ENCODE results near the gene ZNF853. TPM values are rescaled to one million over a fixed set of nuclear protein-coding genes. Genes with fewer than 3 reads are reported as not detected.
"Not testable (repeated sequence)": the region's sequence is repeated elsewhere in the genome, so short reads cannot be mapped to it uniquely, and the experiment has no call there.

The ZNF853 gene
- total RNA-seq, result 1 to 10 TPM; 4.7 to 4.9 TPM

DNA sequence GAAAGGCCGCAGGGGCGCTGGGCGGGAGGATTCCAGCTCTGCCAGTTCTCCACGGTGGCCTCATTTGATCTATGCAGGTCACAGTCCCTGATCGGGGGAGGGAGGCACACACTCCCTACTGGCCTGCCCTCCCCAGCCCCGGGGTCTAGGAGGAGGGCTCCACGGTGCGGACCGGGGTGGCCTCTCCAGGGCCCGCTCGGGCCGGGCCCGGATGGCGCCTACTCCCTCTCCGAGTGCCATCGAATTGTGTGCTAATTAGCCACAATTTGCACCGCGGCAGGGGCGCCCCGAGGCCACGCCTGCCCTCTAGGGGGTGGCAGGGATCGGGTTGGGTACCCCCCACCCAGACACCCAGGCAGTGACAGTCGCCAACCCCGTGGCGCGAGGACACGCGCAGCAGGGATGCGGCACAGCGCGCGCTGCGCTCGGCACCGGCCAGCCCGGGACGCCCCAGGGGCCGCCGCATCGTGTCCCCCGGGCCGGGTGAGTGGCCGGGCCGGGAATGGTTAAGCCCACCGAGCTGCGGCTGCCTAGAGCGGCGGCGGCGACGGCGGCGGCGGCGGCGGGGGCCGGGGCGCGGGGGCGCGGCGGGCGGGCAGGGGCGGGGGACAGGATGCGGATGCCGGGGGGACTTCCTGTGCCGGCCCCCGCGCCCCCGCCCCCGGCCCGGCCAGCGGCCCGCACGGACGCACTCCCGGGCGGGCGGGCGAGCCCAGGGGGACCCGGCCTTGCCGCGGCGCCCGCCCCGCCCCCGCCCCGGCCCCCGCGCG, at the start of gene ZNF853:
TSS of gene ZNF853 (plus strand) at position 658 of the 770 bp plus-strand sequence. CDS start 565 bp downstream, outside the sequence.
- H3K27me3 Mint-ChIP-seq, result peaks cover 25% of the 10 kb centered on the region
- DNase-seq, result peak; percentile 54
- H3K4me3 Mint-ChIP-seq, result peak within 1 kb of the TSS; percentile 77
- H3K36me3 Mint-ChIP-seq, result no peaks in the 10 kb centered on the region
- peak within 1 kb of the TSS; percentile 70 for H3K27ac Mint-ChIP-seq
- peak; percentile 27 for ATAC-seq (ENCODE audit: low read depth)
- H3K4me1 Mint-ChIP-seq, result peaks cover 18% of the 10 kb centered on the region
- no peaks in the 10 kb centered on the region for H3K9me3 Mint-ChIP-seq
- POLR2A ChIA-PET, result no interaction called here

DNA sequence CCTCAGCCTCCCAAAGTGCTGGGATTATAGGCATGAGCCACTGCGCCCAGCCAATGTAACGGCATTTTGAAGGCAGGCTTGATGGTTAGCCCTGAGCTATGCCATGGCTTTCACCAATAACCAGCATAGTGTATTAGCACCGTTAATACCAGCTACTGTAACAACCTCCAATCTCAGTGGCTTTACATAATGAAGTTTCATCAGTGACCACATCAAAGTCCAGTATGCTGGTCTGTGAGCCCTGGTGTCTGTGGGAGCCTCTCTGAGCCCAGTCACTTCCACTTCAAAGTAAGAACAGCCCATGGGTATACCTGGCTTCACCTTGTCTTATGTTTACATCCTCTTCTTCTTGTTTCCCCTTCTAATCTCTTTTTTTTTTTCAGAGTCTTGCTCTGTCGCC, 49.8 kb upstream of the ZNF853 start:
- POLR2A ChIA-PET, result interaction anchor here (0.6 to 0.7 kb wide), 2 partner anchors 38 to 43 kb away, joined by 3 read pairs; no protein-coding TSS in a partner anchor
- ATAC-seq (ENCODE audit: low read depth) (no peak), DNase-seq (no peak)
- Mint-ChIP-seq H3K27ac (no peak overlapping the region), H3K27me3 (peaks cover 4% of the 10 kb centered on the region), H3K36me3 (no peaks in the 10 kb centered on the region), H3K4me1 (peaks cover 2% of the 10 kb centered on the region), H3K4me3 (no peak overlapping the region), H3K9me3 (no peaks in the 10 kb centered on the region)

DNA sequence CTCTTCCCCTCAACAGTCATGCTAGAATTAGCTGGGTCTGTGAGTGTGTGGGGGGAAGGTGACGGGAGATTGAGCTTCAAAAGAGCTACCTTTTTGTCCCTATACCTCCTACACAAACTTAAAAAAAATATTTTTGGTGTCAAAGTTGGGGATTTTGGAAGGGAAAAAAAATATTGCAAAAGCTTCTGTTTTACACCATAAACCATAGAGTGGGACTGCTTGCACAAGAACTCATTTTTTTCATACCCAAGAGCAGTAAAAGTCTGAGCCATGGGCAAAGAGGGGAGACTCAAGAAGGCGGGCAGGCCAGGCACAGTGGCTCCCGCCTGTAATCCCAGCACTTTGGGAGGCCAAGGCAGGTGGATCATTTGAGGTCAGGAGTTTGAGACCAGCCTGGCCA, 47.5 kb upstream of the ZNF853 start:
- POLR2A ChIA-PET, result no interaction called here
- ATAC-seq (ENCODE audit: low read depth) (no peak), DNase-seq (no peak)
- Mint-ChIP-seq H3K36me3 (no peaks in the 10 kb centered on the region), H3K27me3 (peaks cover 4% of the 10 kb centered on the region), H3K4me1 (peaks cover 2% of the 10 kb centered on the region), H3K4me3 (no peak overlapping the region), H3K9me3 (no peaks in the 10 kb centered on the region), H3K27ac (no peak overlapping the region)

DNA sequence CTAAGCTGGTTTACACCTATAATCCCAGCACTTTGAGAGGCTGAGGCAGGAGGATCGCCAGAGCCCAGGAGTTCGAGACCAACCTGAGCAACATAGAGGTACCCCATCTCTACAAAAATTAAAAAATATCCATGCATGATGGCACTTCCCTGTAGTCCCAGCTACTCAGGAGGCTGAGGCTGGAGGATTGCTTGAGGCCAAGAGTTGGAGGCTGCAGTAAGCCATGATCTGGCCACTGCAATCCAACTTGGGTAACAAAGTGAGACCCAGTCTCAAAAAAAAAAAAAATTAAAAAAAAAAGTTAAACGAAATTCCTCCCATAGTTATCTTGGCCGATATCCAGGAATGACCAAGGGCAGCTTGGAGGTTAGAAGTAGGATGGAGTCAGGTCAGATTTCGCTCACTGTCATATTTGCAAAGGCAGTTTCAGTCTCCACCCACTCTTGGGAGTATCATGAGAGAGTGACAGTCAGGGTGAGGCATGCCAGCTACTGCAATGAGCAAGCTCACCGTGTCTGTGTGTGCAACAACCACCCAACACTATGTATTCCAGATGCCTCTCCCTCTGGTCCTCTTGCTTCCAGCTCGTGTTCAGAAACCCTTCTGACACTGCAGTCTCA, 44.1 kb upstream of the ZNF853 start:
- Mint-ChIP-seq H3K4me3 (no peak overlapping the region), H3K4me1 (peaks cover 1% of the 10 kb centered on the region), H3K27me3 (peaks cover 4% of the 10 kb centered on the region), H3K36me3 (no peaks in the 10 kb centered on the region), H3K9me3 (no peaks in the 10 kb centered on the region), H3K27ac (no peak overlapping the region)
- POLR2A ChIA-PET, result interaction anchor here (0.7 kb wide), 1 partner anchor 109 kb away, joined by 3 read pairs; no protein-coding TSS in a partner anchor
- ATAC-seq (ENCODE audit: low read depth) (no peak), DNase-seq (no peak)

DNA sequence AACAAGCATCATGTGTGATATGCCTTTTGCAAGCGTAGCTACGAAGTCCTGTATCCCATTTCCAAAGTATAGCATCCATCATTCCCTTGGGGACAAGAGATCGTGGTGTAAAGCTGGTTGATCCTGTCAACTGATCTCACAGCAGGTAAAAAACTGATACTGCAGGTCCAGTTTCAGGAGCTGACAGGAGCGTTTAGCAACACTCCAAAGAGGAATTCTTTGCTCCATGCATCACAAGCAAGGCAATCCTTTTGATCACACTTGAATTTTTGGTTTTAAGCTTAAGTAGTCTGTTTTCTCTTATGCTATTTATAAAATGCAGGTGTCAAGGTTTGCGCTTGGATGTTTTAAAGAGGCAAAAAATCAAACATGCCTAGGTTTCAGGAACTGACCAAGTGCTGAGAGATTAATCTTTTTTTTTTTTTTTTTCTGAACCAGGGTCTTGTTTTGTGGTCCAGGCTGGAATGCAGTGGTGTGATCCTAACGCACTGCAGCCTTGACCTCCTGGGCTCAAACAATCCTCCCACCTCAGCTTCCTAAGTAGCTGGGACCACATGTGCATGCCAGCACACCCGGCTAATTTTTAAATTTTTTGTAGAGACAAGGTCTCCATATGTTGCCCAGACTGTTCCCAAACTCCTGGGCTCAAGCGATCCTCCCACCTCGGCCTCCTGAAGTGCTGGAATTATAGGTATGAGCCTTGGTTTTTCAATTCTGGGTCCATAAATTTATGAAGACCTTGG, 40.0 kb upstream of the ZNF853 start:
- H3K4me1 Mint-ChIP-seq, result peaks cover 12% of the 10 kb centered on the region
- H3K27me3 Mint-ChIP-seq, result no peaks in the 10 kb centered on the region
- POLR2A ChIA-PET, result interaction anchor here (0.6 kb wide), 2 partner anchors 17 to 63 kb away, joined by 3 to 7 read pairs; no protein-coding TSS in a partner anchor
- H3K4me3 Mint-ChIP-seq, result peak overlapping the region; percentile 37
- no peak overlapping the region for H3K27ac Mint-ChIP-seq
- no peaks in the 10 kb centered on the region for H3K9me3 Mint-ChIP-seq
- DNase-seq, result no peak
- no peak for ATAC-seq (ENCODE audit: low read depth)
- H3K36me3 Mint-ChIP-seq, result peaks cover 6% of the 10 kb centered on the region

DNA sequence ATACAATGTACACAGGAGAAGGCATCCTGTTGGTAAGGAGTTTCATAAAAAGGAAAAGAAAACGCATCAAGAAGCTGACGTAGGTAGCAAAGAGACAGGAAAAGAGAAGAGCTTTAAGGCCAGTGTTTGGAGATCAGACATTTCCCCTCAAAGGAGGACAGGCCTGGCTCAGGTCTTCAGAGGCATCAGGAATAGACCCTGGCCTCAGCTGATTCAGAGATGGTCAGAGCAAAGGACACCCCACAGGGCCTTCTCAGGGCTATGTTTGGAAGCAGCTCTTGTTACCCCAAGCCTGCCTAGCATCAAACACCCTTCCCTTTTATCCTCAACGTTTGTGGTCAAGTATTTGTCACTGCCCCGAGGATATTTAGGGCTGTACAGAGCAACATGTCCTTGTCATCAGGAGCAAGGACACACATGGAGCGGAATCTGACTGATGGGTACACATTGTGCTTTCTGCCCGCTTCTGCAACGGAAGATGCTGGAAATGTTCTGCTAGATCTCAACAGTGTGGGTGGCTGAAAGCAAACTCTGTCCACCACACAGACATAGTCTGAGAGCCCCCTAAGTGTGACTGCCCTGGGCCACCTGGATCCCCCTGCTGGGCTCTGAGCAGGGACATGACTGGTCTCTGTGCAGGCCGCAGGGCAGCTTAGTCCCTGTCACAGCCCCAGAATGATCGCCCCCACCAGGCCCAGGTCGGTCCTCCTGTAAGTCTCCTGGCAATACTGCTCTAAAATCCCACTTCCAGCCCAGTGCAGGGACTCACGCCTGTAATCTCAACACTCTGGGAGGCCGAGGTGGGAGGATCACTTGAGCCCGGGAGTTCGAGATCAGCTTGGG, 39.2 kb upstream of the ZNF853 start:
- H3K4me3 Mint-ChIP-seq, result peak overlapping the region; percentile 47
- H3K9me3 Mint-ChIP-seq, result no peaks in the 10 kb centered on the region
- ATAC-seq (ENCODE audit: low read depth), result no peak
- no peak overlapping the region for H3K27ac Mint-ChIP-seq
- H3K36me3 Mint-ChIP-seq, result peaks cover 9% of the 10 kb centered on the region
- POLR2A ChIA-PET, result interaction anchor here (0.6 kb wide), 3 partner anchors 17 to 64 kb away, joined by 3 to 7 read pairs (median 3); no protein-coding TSS in a partner anchor
- no peak for DNase-seq
- no peaks in the 10 kb centered on the region for H3K27me3 Mint-ChIP-seq
- peaks cover 15% of the 10 kb centered on the region for H3K4me1 Mint-ChIP-seq

DNA sequence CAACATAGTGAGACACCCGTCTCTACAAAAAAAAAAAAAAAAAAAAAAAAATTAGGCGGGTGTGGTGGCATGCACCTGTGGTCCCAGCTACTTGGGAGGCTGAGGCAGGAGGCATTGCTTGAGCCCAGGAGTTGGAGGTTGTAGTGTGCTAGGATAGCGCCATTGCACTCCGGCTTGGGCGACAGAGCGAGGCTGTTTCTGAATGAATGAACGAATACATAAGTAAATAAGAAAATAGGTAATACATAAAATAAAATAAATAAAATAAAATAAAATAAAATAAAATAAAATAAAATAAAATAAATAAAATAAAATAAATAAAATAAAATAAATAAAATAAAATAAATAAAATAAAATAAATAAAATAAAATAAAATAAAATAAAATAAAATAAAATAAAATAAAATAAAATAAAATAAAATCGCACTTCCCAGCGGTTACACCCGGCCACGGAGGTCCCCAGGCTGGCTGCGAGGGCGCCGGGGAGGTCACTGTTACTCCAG, 38.5 kb upstream of the ZNF853 start:
- Mint-ChIP-seq H3K36me3 (peaks cover 15% of the 10 kb centered on the region), H3K27ac (peak overlapping the region; percentile 90), H3K4me3 (peak overlapping the region; percentile 88), H3K4me1 (peaks cover 22% of the 10 kb centered on the region)
- DNase-seq; H3K9me3 Mint-ChIP-seq; H3K27me3 Mint-ChIP-seq; ATAC-seq (ENCODE audit: low read depth): not testable (repeated sequence)
- POLR2A ChIA-PET, result interaction anchor here (0.6 to 1.1 kb wide), 3 partner anchors 18 to 57 kb away, joined by 3 to 4 read pairs (median 3); no protein-coding TSS in a partner anchor

DNA sequence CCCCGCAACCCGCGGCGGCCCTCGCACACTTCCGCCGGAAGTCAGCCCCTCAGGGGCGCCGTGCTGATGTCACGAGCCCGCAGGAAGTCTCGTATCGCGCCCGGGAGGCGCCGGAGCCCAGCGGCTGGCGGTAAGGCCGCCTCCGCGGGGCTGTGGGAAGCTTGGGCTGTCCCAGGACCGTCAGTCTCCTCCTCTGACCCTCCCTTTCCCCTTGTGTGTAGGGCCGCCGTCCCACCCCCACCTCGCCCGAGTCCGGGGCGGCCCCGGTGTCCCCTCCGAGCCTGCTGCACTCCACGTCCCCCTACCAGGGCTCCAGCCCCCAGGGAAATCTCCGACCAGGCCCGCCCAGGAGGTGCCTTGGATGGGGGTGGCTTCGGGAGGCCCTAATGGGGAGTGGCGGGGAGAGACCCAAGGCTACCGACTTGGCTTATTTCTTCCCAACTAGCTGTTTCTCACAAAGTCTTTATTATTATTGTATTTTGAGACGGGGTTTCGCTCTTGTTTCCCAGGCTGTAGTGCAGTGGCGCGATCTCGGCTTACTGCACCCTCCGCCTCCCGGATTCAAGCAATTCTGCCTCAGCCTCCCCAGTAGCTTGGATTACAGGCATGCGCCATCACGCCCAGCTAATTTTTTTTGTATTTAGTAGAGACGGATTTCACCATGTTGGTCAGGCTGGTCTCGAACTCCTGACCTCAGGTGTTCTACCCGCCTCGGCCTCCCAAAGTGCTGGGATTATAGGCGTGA, 37.9 kb upstream of the ZNF853 start, which contains the start of gene ZDHHC4:
TSS of gene ZDHHC4 (plus strand) at position 86 of the 745 bp plus-strand sequence. CDS start 3,108 bp downstream, outside the sequence.
- POLR2A ChIA-PET, result interaction anchor here (1.0 to 1.1 kb wide), 3 partner anchors 12 to 58 kb away, joined by 3 to 4 read pairs (median 3); partner anchors contain the start of gene INTS15
- peaks cover 20% of the 10 kb centered on the region for H3K36me3 Mint-ChIP-seq
- no peaks in the 10 kb centered on the region for H3K27me3 Mint-ChIP-seq
- peaks cover 27% of the 10 kb centered on the region for H3K4me1 Mint-ChIP-seq
- DNase-seq (peak; percentile 92), ATAC-seq (ENCODE audit: low read depth) (peak; percentile 94)
- H3K9me3 Mint-ChIP-seq, result no peaks in the 10 kb centered on the region
- H3K4me3 Mint-ChIP-seq, result peak within 1 kb of the TSS; percentile 88
- peak within 1 kb of the TSS; percentile 90 for H3K27ac Mint-ChIP-seq

DNA sequence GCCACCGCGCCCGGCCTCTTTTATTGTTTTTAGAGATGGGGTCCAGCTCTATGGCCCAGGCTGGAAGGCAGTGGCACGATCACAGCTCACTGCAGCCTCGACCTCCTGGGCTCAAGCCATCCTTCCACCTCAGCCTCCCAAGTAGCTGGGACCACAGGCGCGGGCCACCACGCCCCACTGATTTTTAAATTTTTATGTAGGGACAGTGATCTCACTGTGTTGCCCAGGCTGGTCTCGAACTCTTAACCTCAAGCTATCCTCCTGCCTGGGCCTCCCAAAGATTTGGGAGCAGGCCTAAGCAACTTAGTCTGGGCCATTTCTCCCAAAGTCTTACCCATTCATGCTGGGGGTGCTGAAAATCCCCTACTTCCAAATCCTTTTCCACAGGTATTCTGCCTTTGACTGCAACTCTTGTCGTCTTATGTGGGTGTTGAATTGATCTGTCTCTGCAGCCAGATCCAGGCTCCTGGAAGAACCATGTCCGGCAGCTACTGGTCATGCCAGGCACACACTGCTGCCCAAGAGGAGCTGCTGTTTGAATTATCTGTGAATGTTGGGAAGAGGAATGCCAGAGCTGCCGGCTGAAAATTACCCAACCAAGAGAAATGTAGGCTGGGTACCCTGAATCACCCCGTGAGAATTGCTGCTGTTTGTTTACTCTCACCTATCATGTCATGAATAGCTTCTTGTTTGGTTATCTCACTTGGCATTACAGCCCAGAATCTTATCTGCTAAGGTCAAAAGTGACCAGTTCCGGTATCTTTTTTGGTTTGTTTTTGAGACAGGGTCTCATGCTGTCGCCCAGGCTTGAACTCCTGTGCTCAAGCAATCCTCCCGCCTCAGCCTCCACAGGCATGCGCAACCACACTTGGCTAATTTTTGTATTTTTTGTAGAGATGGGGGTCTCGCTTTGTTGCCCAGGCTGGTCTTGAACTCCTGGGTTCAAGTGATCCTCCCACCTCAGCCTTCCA, 37.0 kb upstream of the ZNF853 start:
- Mint-ChIP-seq H3K4me1 (peaks cover 27% of the 10 kb centered on the region), H3K27me3 (no peaks in the 10 kb centered on the region), H3K36me3 (peaks cover 23% of the 10 kb centered on the region), H3K4me3 (peak overlapping the region; percentile 88), H3K27ac (peak overlapping the region; percentile 90), H3K9me3 (no peaks in the 10 kb centered on the region)
- POLR2A ChIA-PET, result interaction anchor here (0.6 to 1.1 kb wide), 3 partner anchors 11 to 1730 kb away, joined by 3 to 4 read pairs (median 4); partner anchors contain the start of gene INTS15
- DNase-seq (no peak), ATAC-seq (ENCODE audit: low read depth) (no peak)

DNA sequence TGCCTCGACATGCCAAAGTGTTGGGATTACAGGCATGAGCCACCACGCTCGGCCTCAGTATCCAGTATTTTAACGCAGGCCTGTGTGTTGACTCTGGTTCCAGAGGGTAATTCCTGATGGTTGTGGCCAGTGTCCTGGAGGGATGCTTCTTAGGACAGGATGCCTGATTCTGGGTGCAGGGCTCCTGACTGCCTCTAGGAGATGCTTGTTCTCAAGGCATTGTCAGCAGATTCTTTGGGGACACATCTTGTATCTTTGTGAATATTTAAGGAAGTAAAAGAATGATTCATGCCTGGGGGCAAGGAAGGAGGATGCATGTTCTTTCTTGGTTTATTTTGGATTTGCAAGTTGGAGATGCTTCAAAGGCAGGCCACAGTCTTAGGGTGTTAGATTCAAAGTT, 36.0 kb upstream of the ZNF853 start:
- no peak for ATAC-seq (ENCODE audit: low read depth)
- Mint-ChIP-seq H3K27me3 (no peaks in the 10 kb centered on the region), H3K4me3 (peak overlapping the region; percentile 88), H3K9me3 (no peaks in the 10 kb centered on the region), H3K4me1 (peaks cover 27% of the 10 kb centered on the region), H3K27ac (peak overlapping the region; percentile 12), H3K36me3 (peaks cover 27% of the 10 kb centered on the region)
- POLR2A ChIA-PET, result no interaction called here
- no peak for DNase-seq
